HEK293 (cell line): ENCODE data around the gene TBX1.

Experiments used
- CTCF ChIP-seq: fragments of 450-650 bp; formaldehyde crosslinking; IDR thresholded peaks from 2 replicates; pipeline ENCODE4 v1.5.1; 2016; ENCODE audit warnings: missing biosample characterization, missing genetic modification characterization
- MYNN ChIP-seq: fragments of 450-650 bp; formaldehyde crosslinking; IDR thresholded peaks from 2 replicates; pipeline ENCODE4 v1.5.1; 2016; ENCODE audit warnings: missing biosample characterization, missing genetic modification characterization, borderline replicate concordance
- YY2 ChIP-seq: fragments of 450-650 bp; formaldehyde crosslinking; IDR thresholded peaks from 2 replicates; pipeline ENCODE4 v1.5.1; 2016; ENCODE audit warnings: missing biosample characterization, missing genetic modification characterization
- ZBTB17 ChIP-seq: fragments of 450-650 bp; formaldehyde crosslinking; IDR thresholded peaks from 2 replicates; pipeline ENCODE4 v1.5.1; 2016; ENCODE audit warnings: missing biosample characterization, missing genetic modification characterization
- ZBTB48 ChIP-seq: fragments of 450-650 bp; formaldehyde crosslinking; IDR thresholded peaks from 2 replicates; pipeline ENCODE4 v1.5.1; 2016; ENCODE audit warnings: missing biosample characterization, missing genetic modification characterization
- ZNF157 ChIP-seq: fragments of 450-650 bp; formaldehyde crosslinking; IDR thresholded peaks from 2 replicates; pipeline ENCODE4 v1.5.1; 2016; ENCODE audit warnings: missing biosample characterization, missing genetic modification characterization
- ZNF23 ChIP-seq: fragments of 450-650 bp; formaldehyde crosslinking; IDR thresholded peaks from 2 replicates; pipeline ENCODE4 v1.5.1; 2016; ENCODE audit warnings: missing biosample characterization, missing genetic modification characterization, borderline replicate concordance
- ZNF302 ChIP-seq: fragments of 450-650 bp; formaldehyde crosslinking; IDR thresholded peaks from 2 replicates; pipeline ENCODE4 v1.5.1; 2016; ENCODE audit warnings: missing biosample characterization, missing genetic modification characterization, low read depth
- ZNF37A ChIP-seq: fragments of 450-650 bp; IDR thresholded peaks from 2 replicates; pipeline ENCODE4 v1.5.1; 2018; ENCODE audit warnings: missing biosample characterization, missing genetic modification characterization
- ZNF398 ChIP-seq: fragments of 450-650 bp; formaldehyde crosslinking; IDR thresholded peaks from 2 replicates; pipeline ENCODE4 v1.5.1; 2017; ENCODE audit warnings: missing biosample characterization, missing genetic modification characterization
- ZNF596 ChIP-seq: fragments of 450-650 bp; IDR thresholded peaks from 2 replicates; pipeline ENCODE4 v1.5.0; 2018; ENCODE audit warnings: missing biosample characterization, mild to moderate bottlenecking, missing genetic modification characterization, moderate library complexity
- ZSCAN5A ChIP-seq: fragments of 450-650 bp; formaldehyde crosslinking; IDR thresholded peaks from 2 replicates; pipeline ENCODE4 v1.5.1; 2016; ENCODE audit warnings: missing biosample characterization, missing genetic modification characterization

- TF ChIP-seq ZNF398 (tag by site-specific recombination): no peak
- TF ChIP-seq CTCF (tag by site-specific recombination): no peak
- TF ChIP-seq ZNF157: no peak
- no peak for TF ChIP-seq MYNN (tag by site-specific recombination)
- TF ChIP-seq ZNF596 (tag by site-specific recombination): no peak
- no peak for TF ChIP-seq ZBTB48 (tag by site-specific recombination)
- TF ChIP-seq ZNF302 (tag by site-specific recombination): no peak
- no peak for TF ChIP-seq ZSCAN5A
- TF ChIP-seq ZBTB17 (tag by site-specific recombination): no peak
- no peak for TF ChIP-seq YY2 (tag by site-specific recombination)
- TF ChIP-seq ZNF23: no peak
- no peak for TF ChIP-seq ZNF37A (tag by site-specific recombination)
Observed at GRCh38 chr22:19785461-19786263, 25.1 kb downstream of the TBX1 start.
